Dendritic cell treated with granulocyte-macrophage colony-stimulating factor and Interleukin-4, amounts not matched to agents 40 ng/mL and 50 ng/mL, for 4 days (primary cell): Measurements from ENCODE around the gene KIF26A.

Source experiments
- H3K27ac Mint-ChIP-seq: one replicate; pipeline ENCODE4 v1.8.0; 2022; ENCODE audit warnings: mild to moderate bottlenecking, mixed read lengths
- H3K27me3 Mint-ChIP-seq: one replicate; pipeline ENCODE4 v1.8.0; 2022; ENCODE audit warnings: mild to moderate bottlenecking, mixed read lengths
- H3K36me3 Mint-ChIP-seq: one replicate; pipeline ENCODE4 v1.8.0; 2022; ENCODE audit warnings: low read depth, mixed read lengths
- H3K4me1 Mint-ChIP-seq: one replicate; pipeline ENCODE4 v1.8.0; 2022; ENCODE audit warnings: low read depth, mixed read lengths
- H3K4me3 Mint-ChIP-seq: one replicate; pipeline ENCODE4 v1.8.0; 2022; ENCODE audit warnings: mild to moderate bottlenecking, moderate library complexity, mixed read lengths
- H3K9me3 Mint-ChIP-seq: one replicate; pipeline ENCODE4 v1.8.0; 2022; ENCODE audit warnings: mixed read lengths
- intact Hi-C: fragments of 100-400 bp; cut with micrococcal nuclease; formaldehyde crosslinking; loops from one replicate; pipeline ENCODE4 v1.15.0; 2022

The KIF26A gene

GRCh38 chr14:104156142-104156541 is 17.8 kb downstream of the KIF26A start:
- no peak overlapping the region for H3K4me3 Mint-ChIP-seq
- no peaks in the 10 kb centered on the region for H3K36me3 Mint-ChIP-seq

GRCh38 chr14:104157016-104157928 is 18.9 kb downstream of the KIF26A start:
- intact Hi-C loops, result no loop called here
- Mint-ChIP-seq H3K27me3 (no peaks in the 10 kb centered on the region), H3K9me3 (no peaks in the 10 kb centered on the region), H3K27ac (no peak overlapping the region), H3K36me3 (no peaks in the 10 kb centered on the region), H3K4me3 (no peak overlapping the region), H3K4me1 (no peaks in the 10 kb centered on the region)

More at GRCh38 chr14:104156142-104156541, 17.8 kb downstream of the KIF26A start:
- intact Hi-C loops, result no loop called here
- Mint-ChIP-seq H3K27ac (no peak overlapping the region), H3K4me1 (no peaks in the 10 kb centered on the region), H3K9me3 (no peaks in the 10 kb centered on the region), H3K27me3 (no peaks in the 10 kb centered on the region)

- H3K27me3 Mint-ChIP-seq, result no peaks in the 10 kb centered on the region
- no peak overlapping the region for H3K27ac Mint-ChIP-seq
- H3K9me3 Mint-ChIP-seq, result no peaks in the 10 kb centered on the region
- intact Hi-C loops, result no loop called here
- no peaks in the 10 kb centered on the region for H3K4me1 Mint-ChIP-seq
- H3K4me3 Mint-ChIP-seq, result no peak overlapping the region
- no peaks in the 10 kb centered on the region for H3K36me3 Mint-ChIP-seq
These were observed 20.7 kb downstream of the KIF26A start for GRCh38 chr14:104158827-104159798.

GRCh38 chr14:104159990-104160389 is 21.6 kb downstream of the KIF26A start:
- intact Hi-C loops, result no loop called here
- Mint-ChIP-seq H3K9me3 (no peaks in the 10 kb centered on the region), H3K4me3 (no peak overlapping the region), H3K27me3 (no peaks in the 10 kb centered on the region), H3K27ac (no peak overlapping the region), H3K4me1 (no peaks in the 10 kb centered on the region), H3K36me3 (no peaks in the 10 kb centered on the region)

GRCh38 chr14:104161602-104162367 is 23.4 kb downstream of the KIF26A start:
- H3K27me3 Mint-ChIP-seq, result no peaks in the 10 kb centered on the region
- H3K9me3 Mint-ChIP-seq, result no peaks in the 10 kb centered on the region
- H3K4me3 Mint-ChIP-seq, result no peak overlapping the region
- no peaks in the 10 kb centered on the region for H3K36me3 Mint-ChIP-seq
- intact Hi-C loops, result no loop called here
- no peak overlapping the region for H3K27ac Mint-ChIP-seq
- H3K4me1 Mint-ChIP-seq, result no peaks in the 10 kb centered on the region

GRCh38 chr14:104162495-104162894 is 24.1 kb downstream of the KIF26A start:
- Mint-ChIP-seq H3K27me3 (no peaks in the 10 kb centered on the region), H3K4me3 (no peak overlapping the region), H3K9me3 (no peaks in the 10 kb centered on the region), H3K36me3 (no peaks in the 10 kb centered on the region), H3K27ac (no peak overlapping the region), H3K4me1 (no peaks in the 10 kb centered on the region)
- intact Hi-C loops, result no loop called here

GRCh38 chr14:104163541-104163940 is 25.2 kb downstream of the KIF26A start:
- no peaks in the 10 kb centered on the region for H3K27me3 Mint-ChIP-seq
- H3K4me1 Mint-ChIP-seq, result no peaks in the 10 kb centered on the region
- H3K4me3 Mint-ChIP-seq, result no peak overlapping the region
- H3K27ac Mint-ChIP-seq, result no peak overlapping the region
- no peaks in the 10 kb centered on the region for H3K36me3 Mint-ChIP-seq
- no peaks in the 10 kb centered on the region for H3K9me3 Mint-ChIP-seq
- intact Hi-C loops, result no loop called here

- Mint-ChIP-seq H3K9me3 (no peaks in the 10 kb centered on the region), H3K27ac (no peak overlapping the region), H3K4me3 (no peak overlapping the region), H3K4me1 (no peaks in the 10 kb centered on the region), H3K27me3 (no peaks in the 10 kb centered on the region), H3K36me3 (no peaks in the 10 kb centered on the region)
- intact Hi-C loops, result no loop called here
These were observed 25.7 kb downstream of the KIF26A start for GRCh38 chr14:104164041-104164440.

- intact Hi-C loops, result no loop called here
- Mint-ChIP-seq H3K9me3 (no peaks in the 10 kb centered on the region), H3K27ac (no peak overlapping the region), H3K4me1 (no peaks in the 10 kb centered on the region), H3K27me3 (no peaks in the 10 kb centered on the region), H3K4me3 (no peak overlapping the region), H3K36me3 (no peaks in the 10 kb centered on the region)
These were observed 26.1 kb downstream of the KIF26A start for GRCh38 chr14:104164512-104164911.

- H3K27me3 Mint-ChIP-seq, result no peaks in the 10 kb centered on the region
- H3K9me3 Mint-ChIP-seq, result no peaks in the 10 kb centered on the region
- no peaks in the 10 kb centered on the region for H3K36me3 Mint-ChIP-seq
- no peaks in the 10 kb centered on the region for H3K4me1 Mint-ChIP-seq
- no peak overlapping the region for H3K4me3 Mint-ChIP-seq
- H3K27ac Mint-ChIP-seq, result no peak overlapping the region
- intact Hi-C loops, result no loop called here
These were observed 28.3 kb downstream of the KIF26A start for GRCh38 chr14:104166698-104167097.

- no peaks in the 10 kb centered on the region for H3K9me3 Mint-ChIP-seq
- no peaks in the 10 kb centered on the region for H3K36me3 Mint-ChIP-seq
- H3K27me3 Mint-ChIP-seq, result no peaks in the 10 kb centered on the region
- no peak overlapping the region for H3K4me3 Mint-ChIP-seq
- intact Hi-C loops, result no loop called here
- H3K27ac Mint-ChIP-seq, result no peak overlapping the region
- no peaks in the 10 kb centered on the region for H3K4me1 Mint-ChIP-seq
These were observed 30.2 kb downstream of the KIF26A start for GRCh38 chr14:104168603-104169002.

- Mint-ChIP-seq H3K4me3 (no peak overlapping the region), H3K4me1 (no peaks in the 10 kb centered on the region), H3K27ac (no peak overlapping the region), H3K27me3 (no peaks in the 10 kb centered on the region), H3K36me3 (no peaks in the 10 kb centered on the region), H3K9me3 (no peaks in the 10 kb centered on the region)
- intact Hi-C loops, result no loop called here
These were observed 30.8 kb downstream of the KIF26A start for GRCh38 chr14:104169005-104169698.
